GM12801 (cell line): Measurements from ENCODE around the gene SSBP3.

Experiments
- TF ChIP-seq, protein P1 (sequence below): IDR thresholded peaks from one replicate; pipeline ENCODE4 v1.5.1; 2011; ENCODE audit warnings: control low read depth; ENCODE audit not compliant: insufficient read length; ENCODE audit errors: extremely low read depth

The SSBP3 gene

DNA sequence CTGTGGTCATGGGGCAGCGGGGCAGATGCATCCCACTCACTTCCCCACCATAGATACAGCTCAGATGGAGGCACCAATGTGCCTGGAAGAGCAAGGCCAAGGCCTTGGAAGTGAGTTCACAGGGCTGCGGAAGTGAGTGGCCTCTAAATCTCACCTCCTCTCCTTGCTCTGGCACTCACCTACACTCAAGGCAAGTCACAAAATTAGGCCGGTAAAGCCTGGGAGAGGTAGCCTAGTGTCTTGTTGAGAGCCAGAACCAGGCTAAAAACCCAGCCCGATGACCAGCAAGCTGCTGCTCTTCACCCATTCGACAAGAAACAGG lies 57.5 kb downstream of the SSBP3 start:
- TF ChIP-seq, protein P1, sequence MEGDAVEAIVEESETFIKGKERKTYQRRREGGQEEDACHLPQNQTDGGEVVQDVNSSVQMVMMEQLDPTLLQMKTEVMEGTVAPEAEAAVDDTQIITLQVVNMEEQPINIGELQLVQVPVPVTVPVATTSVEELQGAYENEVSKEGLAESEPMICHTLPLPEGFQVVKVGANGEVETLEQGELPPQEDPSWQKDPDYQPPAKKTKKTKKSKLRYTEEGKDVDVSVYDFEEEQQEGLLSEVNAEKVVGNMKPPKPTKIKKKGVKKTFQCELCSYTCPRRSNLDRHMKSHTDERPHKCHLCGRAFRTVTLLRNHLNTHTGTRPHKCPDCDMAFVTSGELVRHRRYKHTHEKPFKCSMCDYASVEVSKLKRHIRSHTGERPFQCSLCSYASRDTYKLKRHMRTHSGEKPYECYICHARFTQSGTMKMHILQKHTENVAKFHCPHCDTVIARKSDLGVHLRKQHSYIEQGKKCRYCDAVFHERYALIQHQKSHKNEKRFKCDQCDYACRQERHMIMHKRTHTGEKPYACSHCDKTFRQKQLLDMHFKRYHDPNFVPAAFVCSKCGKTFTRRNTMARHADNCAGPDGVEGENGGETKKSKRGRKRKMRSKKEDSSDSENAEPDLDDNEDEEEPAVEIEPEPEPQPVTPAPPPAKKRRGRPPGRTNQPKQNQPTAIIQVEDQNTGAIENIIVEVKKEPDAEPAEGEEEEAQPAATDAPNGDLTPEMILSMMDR, result no peak

GRCh38 chr1:54347955-54348699 lies 58.1 kb downstream of the SSBP3 start:
- TF ChIP-seq, protein P1, result no peak

DNA sequence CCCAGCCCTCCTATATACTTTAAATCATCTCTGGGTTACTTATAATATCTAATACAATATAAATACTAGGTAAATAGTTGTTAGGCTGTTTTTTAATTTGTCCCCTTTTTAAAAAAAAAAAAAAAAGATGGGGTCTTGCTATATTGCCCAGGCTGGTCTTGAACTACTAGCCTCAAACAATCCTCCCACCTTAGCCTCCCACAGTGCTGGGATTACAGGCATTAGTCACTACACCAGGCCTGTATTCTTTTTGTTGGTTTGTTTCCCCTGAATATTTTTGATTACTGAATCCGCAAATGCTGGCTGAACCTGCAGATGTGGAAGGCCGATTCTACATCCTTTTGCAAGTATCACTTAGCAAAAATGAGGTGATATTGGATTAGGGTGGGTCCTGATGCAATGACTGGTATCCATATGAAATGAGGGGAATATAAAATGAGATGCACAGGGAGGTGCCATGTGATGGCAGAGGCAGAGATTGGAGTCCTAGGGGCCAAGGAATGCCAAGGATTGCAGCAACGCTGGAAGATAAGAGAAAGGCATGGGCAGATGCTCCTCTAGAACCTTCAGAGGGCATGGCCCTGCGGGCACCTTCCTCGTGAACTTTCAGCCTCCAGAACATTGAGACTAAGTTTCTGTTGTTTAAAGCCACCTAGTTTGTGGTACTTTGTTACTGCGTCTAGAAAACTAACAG lies 58.8 kb downstream of the SSBP3 start:
- TF ChIP-seq, protein P1, result no peak

DNA sequence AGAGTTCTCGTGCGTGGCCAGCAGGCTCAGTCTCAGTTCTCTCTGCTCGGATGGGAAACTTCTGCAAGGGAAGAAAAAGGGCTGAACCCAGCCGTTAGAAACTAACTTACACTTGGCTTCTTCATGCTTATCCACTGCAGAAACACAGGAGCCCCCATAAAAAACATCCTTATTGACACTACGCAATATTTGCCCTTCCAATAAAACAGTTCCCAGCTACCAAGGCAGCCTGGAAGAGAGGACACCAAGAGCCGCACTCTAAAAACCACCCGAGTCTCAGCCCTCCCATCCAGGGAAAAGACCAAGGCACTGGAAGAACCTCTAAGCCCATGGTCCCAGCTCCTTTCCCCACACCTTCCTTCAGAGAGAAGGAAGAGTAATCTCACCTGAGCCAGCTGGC lies 61.1 kb downstream of the SSBP3 start:
- TF ChIP-seq, protein P1, result no peak

DNA sequence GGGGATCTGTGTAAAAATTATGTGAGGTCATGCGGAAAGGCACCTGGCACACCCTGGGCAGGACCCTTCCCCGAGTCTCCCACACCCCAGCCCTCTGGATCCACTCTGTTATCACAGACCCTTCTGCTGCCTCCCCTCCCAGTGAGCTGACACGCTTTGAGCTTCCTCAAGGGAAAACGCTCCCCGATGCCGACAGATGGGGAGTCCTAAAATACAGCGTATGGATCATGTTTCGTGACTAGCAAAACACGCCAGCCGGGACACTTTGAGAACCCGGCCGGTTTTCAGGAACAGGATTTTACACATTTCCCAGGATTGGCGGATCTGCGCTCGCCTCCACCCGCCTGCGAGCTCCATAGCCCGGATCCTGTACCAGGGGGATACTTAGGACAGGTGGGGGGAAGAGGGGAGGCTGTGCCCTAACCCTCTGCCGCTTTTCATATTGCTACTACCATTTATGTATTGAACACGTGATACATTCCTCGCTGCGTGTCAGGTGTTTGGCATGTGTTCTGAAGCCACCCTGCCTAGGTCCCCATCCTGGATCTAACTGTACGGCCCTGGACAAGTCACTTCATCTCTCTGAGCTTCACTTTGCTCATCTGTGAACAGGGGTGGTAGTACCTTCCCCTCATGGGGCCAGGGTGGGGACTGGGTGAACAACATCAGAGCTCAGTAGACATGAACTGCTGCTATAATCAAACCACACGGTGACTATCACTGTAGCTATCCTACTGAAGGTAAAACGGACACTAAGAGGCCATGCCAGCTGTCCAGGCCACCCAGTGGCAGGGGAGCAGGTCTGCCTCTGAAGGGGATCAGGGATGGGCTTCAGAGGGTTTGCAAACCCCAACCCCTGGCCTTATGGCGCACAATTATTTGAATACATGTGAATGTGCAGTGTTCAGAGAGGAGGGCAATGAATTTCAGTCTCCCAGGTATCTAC lies 63.2 kb downstream of the SSBP3 start:
- TF ChIP-seq, protein P1, result no peak

- TF ChIP-seq, protein P1, result no peak
Observed at GRCh38 chr1:54342288-54342687, 63.9 kb downstream of the SSBP3 start.

DNA sequence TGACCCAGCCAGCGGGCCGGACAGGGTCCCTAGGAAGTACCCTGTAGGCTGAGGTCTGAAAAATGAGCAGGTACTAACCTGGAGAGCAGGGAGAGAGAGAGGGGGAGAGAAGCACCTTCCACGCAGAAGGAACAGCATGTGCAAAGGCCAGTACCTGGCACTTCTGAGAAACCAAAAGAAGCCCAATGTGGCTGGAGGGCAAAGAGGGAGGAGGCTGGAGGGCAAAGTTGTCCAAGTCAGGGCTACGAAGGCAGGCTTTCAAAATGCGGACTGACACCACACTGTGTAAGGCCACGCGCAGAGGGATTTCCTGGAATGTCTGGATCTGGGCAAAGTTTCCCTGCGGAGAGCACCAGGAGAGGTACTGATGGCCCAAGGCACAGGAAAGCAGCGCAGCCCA lies 64.4 kb downstream of the SSBP3 start:
- TF ChIP-seq, protein P1, result no peak
